GM19372 (cell line): Measurements from ENCODE around the gene DZIP1.
"Not testable (repeated sequence)": the region's sequence is repeated elsewhere in the genome, so short reads cannot be mapped to it uniquely, and the experiment has no call there.

Source experiments
- ATAC-seq: cut with Tn5 transposase; IDR thresholded peaks from one replicate; pipeline ENCODE4 v1.9.1; 2021; ENCODE audit warnings: mild to moderate bottlenecking, low read depth, moderate library complexity; ENCODE audit not compliant: unreplicated experiment

The DZIP1 gene, protein sequence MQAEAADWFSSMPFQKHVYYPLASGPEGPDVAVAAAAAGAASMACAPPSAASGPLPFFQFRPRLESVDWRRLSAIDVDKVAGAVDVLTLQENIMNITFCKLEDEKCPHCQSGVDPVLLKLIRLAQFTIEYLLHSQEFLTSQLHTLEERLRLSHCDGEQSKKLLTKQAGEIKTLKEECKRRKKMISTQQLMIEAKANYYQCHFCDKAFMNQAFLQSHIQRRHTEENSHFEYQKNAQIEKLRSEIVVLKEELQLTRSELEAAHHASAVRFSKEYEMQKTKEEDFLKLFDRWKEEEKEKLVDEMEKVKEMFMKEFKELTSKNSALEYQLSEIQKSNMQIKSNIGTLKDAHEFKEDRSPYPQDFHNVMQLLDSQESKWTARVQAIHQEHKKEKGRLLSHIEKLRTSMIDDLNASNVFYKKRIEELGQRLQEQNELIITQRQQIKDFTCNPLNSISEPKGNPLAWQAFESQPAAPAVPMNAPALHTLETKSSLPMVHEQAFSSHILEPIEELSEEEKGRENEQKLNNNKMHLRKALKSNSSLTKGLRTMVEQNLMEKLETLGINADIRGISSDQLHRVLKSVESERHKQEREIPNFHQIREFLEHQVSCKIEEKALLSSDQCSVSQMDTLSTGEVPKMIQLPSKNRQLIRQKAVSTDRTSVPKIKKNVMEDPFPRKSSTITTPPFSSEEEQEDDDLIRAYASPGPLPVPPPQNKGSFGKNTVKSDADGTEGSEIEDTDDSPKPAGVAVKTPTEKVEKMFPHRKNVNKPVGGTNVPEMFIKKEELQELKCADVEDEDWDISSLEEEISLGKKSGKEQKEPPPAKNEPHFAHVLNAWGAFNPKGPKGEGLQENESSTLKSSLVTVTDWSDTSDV

GRCh38 chr13:95644601-95645052, at the start of gene DZIP1:
DZIP1 (minus strand) TSS chr13:95644706; CDS start chr13:95642029, 2,677 bp downstream.
- ATAC-seq: peak; percentile 72

- not testable (repeated sequence) for ATAC-seq
These were observed 46.5 kb upstream of the DZIP1 start for GRCh38 chr13:95690986-95691385.

DNA sequence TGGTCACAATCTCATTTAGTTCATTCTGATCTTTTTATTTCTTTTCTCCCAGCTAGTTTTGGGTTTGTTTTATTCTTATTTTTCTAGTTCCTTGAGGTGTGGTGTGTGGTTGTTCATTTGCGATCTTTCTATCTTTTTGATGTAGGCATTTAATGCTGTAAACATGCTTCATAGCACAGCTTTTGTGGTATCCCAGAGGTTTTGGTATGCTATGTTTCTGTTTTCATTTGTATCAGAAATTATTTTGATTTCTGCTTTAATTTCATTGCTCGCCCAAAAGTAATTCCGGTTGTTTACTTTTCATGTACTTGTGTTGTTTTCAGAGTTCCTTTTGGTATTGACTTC, 45.0 kb upstream of the DZIP1 start:
- ATAC-seq: no peak

DNA sequence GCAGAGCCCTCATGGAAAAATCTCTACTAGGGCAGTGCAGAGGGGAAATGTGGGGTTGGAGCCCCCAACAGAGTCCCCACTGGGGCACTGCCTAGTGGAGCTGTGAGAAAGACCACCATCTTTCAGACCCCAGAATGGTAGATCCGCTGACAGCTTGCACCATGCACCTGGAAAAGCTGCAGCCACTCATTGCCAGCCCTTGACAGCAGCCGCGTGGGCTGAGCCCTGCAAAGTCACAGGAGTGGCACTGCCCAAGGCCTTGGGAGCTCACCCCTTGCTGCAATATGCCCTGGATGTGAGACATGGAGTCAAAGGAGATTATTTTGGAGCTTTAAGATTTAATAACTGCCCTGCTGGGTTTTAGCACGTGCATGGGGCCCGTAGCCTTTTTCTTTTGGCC, 40.5 kb upstream of the DZIP1 start:
- ATAC-seq: not testable (repeated sequence)

GRCh38 chr13:95684418-95684817, 39.9 kb upstream of the DZIP1 start:
- ATAC-seq: no peak

GRCh38 chr13:95679722-95680121, 35.2 kb upstream of the DZIP1 start:
- no peak for ATAC-seq

DNA sequence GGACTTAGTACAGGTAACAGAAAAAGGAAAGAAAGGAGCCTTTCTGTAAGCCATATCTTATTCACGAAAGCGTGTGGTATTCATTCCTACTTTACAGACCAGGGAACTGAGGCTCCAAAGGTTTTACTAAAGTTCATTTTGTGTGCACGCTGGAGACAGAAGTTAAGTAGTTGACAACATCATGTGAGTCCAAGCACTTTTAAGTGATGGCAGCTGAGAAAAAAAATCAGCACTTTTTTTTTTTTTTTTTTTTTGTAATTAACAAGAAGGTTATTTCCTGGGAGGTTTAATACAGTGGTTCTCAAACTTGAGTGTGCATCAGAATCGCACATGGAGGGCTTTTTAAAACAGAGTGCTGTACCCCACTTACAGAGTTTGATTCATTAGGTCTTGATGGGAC, 34.5 kb upstream of the DZIP1 start:
- ATAC-seq: no peak

- ATAC-seq: no peak
These were observed 33.2 kb upstream of the DZIP1 start for GRCh38 chr13:95677564-95678266.

DNA sequence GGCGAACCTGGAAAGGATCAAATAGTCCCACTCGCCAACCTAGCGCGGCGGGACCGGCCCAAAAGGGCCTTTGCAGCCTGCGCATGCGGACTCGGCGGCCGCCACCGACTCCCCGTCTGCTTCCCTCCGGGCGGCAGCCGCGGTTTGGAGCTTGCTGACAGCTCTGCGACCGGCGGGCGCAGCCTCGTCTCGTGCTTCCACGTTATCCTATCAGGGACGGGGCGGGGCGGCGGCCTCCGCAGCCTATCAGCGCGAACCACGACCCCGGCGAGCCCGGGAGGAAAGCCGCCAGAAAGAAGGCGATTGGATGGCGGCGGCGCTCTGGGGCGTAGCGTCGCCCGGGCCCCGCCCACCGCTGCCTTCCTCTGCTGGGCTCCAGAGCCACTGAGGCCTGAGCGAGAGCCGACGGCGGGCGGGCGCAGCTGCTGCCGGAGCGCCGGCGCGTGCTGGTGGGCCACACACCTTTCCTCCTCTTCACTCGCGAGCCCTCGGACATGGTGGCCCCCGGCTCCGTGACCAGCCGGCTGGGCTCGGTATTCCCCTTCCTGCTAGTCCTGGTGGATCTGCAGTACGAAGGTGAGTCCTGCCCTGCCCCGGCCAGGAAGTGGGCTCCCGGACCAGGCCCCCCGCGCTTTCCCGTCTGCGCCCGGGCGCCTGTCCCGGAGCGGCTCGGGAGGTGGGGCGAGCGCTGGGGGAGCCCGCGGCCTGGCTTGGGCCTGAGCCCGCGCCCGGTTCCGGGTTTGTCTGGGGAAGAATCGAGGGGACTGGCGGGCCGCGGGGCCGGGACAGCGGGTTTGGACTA, 32.5 kb upstream of the DZIP1 start, which contains the start of gene DNAJC3:
Gene DNAJC3, plus strand, starts transcription at position 378 of the 802 bp plus-strand sequence. Its CDS starts 117 bp downstream, at position 495.
- ATAC-seq: peak; percentile 90

DNA sequence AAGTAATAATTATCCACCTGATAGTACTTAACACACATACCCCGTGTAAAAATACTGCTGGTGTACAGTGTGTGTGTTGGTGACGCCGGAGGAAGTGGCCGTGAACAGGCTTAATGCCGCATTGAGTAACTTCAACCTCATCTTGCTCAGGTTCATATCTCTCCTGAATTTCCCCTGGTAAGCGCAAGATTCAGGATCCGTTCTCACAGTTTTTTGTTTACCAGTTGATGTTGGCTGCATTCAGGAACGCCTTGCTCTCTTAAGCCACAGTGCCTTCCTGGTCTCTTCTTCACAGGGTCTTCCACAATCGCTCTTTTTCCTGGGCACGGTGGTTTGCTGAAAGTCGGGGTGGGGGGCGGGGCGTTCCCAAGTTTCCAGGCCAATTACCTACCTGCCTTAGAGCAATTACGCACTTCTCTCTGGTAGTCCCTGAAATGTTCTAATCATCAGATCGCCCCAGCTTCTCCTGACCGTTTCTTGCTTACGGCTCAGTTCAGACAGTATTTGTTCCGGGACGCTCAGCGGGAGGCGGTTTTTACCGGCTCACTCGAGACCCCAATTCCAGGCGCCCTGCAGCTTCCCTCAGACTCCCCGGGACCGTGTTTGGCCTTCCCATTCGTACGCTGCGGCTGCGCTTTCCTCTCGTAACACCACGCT, 31.7 kb upstream of the DZIP1 start:
- peak; percentile 8 for ATAC-seq

GRCh38 chr13:95671597-95671996, 27.1 kb upstream of the DZIP1 start:
- ATAC-seq: no peak

GRCh38 chr13:95667235-95667634, 22.7 kb upstream of the DZIP1 start:
- ATAC-seq: not testable (repeated sequence)

DNA sequence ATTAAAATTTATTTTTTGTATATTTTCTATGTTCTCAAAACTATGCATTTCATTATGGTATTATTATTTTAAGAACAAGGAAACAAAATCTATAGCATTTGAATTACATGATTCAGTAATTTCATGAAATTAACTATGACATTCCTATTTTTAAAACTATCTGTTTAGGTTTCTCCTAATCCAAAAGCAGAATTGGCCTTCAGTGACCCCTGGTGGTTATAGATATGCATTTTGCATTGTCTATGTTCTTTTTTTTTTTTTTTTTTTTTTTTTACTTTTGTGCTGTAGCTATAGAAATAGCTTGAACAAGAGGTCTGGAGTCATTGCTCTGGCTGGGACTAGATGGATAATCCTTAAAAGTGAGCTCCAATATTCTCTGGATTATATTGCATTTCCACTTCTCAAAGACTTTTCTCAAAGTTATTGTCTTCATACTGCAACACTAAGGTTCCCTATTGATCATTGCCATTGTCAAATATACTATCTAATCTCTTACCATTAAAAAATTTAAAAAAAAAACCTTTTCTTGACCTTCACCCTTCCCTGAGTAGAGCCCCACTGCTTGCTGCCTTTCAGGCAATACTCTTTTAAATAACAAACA, 16.6 kb upstream of the DZIP1 start:
- ATAC-seq: no peak

DNA sequence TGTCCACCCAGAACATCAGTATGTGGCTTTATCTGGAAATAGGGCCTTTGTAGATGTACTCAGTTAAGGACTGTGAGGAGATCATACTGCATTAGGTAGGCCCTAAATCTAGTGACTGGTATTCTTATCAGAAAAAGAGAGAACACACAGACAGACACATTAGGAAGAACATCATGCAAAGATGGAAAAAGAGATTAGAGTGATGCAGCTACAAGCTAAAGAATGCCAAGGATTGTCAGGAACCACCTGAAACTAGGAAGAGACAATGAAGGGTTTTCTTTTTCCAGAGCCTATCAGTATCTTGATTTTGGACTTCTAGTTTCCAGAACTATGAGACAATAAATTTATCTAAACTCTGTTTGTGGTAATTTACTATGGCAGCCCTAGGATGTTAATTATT, 15.0 kb upstream of the DZIP1 start:
- ATAC-seq: no peak

DNA sequence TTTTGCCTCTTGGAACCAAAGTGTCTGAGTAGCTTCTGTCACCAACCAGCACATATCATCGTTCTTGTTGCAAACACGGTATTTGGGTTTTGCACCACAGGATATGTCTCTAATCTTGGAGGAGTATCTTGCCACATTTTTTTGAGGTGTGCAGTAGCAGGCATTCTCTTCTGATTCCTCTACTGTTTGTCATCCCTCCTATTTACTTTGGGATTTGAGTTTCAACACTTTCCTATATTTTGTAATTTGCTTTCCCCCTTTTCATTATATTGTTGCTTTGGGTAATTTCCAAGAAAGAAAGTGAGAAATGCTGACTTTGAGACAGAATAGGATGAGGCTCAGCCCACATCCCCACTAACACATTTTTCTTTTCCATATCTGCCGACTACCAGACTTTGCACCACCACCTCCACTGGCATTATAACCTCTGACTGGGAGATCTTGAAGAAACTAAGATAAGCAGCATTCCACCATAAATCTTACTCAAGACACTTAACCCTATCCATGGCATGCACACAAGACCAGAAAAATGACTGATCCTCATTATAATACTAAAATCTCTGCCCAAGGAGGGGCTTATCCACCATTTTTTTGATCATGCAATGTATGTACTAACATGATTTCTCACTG, 12.0 kb upstream of the DZIP1 start:
- no peak for ATAC-seq

- no peak for ATAC-seq
These were observed 8.3 kb upstream of the DZIP1 start for GRCh38 chr13:95652821-95653220.

- ATAC-seq: no peak
These were observed 7.8 kb upstream of the DZIP1 start for GRCh38 chr13:95652244-95652764.

DNA sequence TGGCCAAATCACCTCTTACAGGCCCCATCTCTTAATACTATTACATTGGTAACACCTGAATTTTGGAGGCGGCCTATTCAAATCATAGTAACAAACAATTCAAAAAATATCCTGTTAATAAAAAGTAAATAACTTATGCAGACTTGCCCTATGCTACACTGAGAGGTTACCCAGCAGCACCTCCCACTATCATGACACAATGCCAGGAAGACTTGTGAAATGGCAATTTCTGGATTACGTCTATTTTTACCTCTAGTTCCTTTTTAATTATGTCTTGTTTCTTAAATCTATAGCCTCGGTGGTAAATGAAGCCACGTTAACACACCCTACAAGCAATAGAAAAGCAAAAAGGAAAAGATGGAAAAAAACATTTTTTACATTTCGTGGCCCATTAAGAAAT, 6.2 kb upstream of the DZIP1 start:
- no peak for ATAC-seq
